Esophagus squamous epithelium (tissue), 4 donors: ENCODE measurements around the gene LMAN1L.

Experiments used
- POLR2A ChIP-seq, 4 donors: fragments of 450-650 bp; IDR thresholded peaks; one replicate each; pipeline ENCODE4 v1.6.1; 2017; ENCODE audit warnings: antibody characterized with exemption in 4 of 4, mild to moderate bottlenecking in 4 of 4, moderate library complexity in 3 of 4
- TF ChIP-seq, protein P1 (sequence below), 6 experiments: fragments of 450-650 bp in 4 of 6; fragments of 200-600 bp in 2 of 6; sonication (generic) in 2 of 6; IDR thresholded peaks; one replicate each; pipeline ENCODE4 v1.5.1; 2016 to 2019; ENCODE audit warnings: antibody characterized with exemption in 6 of 6, mild to moderate bottlenecking in 4 of 6, moderate library complexity in 4 of 6

DNA sequence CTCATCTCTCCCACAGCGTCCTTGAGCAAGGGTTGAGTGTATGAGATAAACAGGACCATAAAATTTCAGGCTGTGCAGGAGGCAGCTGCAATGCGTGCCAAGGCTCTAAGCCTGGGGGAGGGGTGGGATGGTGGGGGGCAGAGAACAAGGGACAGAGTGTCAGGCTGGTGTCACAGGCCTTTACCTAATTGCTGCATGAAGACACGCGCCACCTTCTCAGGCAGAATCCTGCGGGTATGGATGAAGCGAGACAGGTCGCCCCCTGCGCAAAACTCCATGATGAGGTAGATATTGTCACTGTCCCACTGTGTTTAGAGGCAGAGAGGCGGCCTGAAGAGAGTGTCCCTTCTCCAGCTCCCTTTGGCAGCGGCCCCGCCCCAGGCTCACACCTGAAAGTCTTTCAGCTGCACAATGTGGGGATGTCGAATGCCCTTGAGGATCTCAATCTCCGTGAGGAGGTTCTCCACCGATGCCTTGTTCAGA, 29.3 kb downstream of the LMAN1L start:
- TF ChIP-seq POLR2A (IDR thresholded peaks at IDR 0.05), result no peak
- TF ChIP-seq, protein P1, sequence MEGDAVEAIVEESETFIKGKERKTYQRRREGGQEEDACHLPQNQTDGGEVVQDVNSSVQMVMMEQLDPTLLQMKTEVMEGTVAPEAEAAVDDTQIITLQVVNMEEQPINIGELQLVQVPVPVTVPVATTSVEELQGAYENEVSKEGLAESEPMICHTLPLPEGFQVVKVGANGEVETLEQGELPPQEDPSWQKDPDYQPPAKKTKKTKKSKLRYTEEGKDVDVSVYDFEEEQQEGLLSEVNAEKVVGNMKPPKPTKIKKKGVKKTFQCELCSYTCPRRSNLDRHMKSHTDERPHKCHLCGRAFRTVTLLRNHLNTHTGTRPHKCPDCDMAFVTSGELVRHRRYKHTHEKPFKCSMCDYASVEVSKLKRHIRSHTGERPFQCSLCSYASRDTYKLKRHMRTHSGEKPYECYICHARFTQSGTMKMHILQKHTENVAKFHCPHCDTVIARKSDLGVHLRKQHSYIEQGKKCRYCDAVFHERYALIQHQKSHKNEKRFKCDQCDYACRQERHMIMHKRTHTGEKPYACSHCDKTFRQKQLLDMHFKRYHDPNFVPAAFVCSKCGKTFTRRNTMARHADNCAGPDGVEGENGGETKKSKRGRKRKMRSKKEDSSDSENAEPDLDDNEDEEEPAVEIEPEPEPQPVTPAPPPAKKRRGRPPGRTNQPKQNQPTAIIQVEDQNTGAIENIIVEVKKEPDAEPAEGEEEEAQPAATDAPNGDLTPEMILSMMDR (IDR thresholded peaks at IDR 0.05), result no peak
